C4-2B (cell line): ENCODE measurements around the gene TOMM34.

Experiments
- H3K27ac ChIP-seq: fragments of 450-650 bp; 2 replicates; pipeline ENCODE4 v1.5.1; 2017
- CTCF ChIP-seq: fragments of 450-650 bp; conservative IDR thresholded peaks from 2 replicates; pipeline ENCODE4 v1.5.1; 2017; ENCODE audit warnings: mild to moderate bottlenecking
- ZFX ChIP-seq: fragments of 450-650 bp; IDR thresholded peaks from 2 replicates; pipeline ENCODE4 v1.6.1; 2017

TOMM34 gene

GRCh38 chr20:44954211-44954610 lies 6.0 kb downstream of the TOMM34 start:
- TF ChIP-seq CTCF, result no peak
- no peak for TF ChIP-seq ZFX

GRCh38 chr20:44952731-44953130 lies 7.5 kb downstream of the TOMM34 start:
- TF ChIP-seq CTCF (no peak), ZFX (no peak)
- no peak overlapping the region for H3K27ac ChIP-seq

More at GRCh38 chr20:44954211-44954610, 6.0 kb downstream of the TOMM34 start:
- H3K27ac ChIP-seq, result no peak overlapping the region

GRCh38 chr20:44950368-44950767 lies 9.8 kb downstream of the TOMM34 start:
- no peak for TF ChIP-seq ZFX
- no peak for TF ChIP-seq CTCF
- no peak overlapping the region for H3K27ac ChIP-seq

GRCh38 chr20:44948513-44948912 lies 11.7 kb downstream of the TOMM34 start:
- TF ChIP-seq CTCF, result no peak
- TF ChIP-seq ZFX, result no peak
- no peak overlapping the region for H3K27ac ChIP-seq

- TF ChIP-seq CTCF, result no peak
- no peak for TF ChIP-seq ZFX
- H3K27ac ChIP-seq, result no peak overlapping the region
Observed at GRCh38 chr20:44948107-44948506, 12.1 kb downstream of the TOMM34 start.

GRCh38 chr20:44946271-44946852 lies 13.8 kb downstream of the TOMM34 start:
- H3K27ac ChIP-seq, result no peak overlapping the region
- TF ChIP-seq ZFX (no peak), CTCF (no peak)

GRCh38 chr20:44945261-44945660 lies 14.9 kb downstream of the TOMM34 start:
- no peak overlapping the region for H3K27ac ChIP-seq
- TF ChIP-seq ZFX (no peak), CTCF (no peak)
